ENCODE results near the gene CCL7. TPM values are rescaled to one million over a fixed set of nuclear protein-coding genes. Genes with fewer than 3 reads are reported as not detected.

The CCL7 gene
- total and polyA plus RNA-seq, 9 of the 15 experiments (the other 6 are each of a cell fraction or from before 2014, with no cell fraction given), result not detected

DNA sequence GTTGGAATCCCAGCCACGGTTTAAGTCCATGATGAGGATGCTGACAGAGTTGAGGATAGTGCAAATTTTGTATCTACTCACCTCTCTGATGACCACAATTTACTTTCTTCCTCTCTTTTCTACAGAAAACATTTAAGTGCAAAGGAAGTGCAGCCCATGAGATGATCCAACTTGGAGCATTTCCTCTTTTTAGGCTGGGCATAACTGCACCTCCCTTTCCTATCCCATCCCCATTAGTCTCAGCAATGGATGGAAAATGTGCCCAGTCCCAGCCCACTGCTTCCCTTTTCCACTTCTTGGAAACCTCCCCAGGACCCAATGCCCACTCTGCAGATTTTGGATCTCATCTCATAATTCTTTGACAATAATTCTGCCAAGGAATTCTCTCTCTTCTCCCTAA lies 32.6 kb downstream of the CCL7 start:
- H3K36me3 ChIP-seq (ENCODE audit: control insufficient read depth, insufficient read depth, low read length), result no peaks in the 10 kb centered on the region
- H3K9ac ChIP-seq (ENCODE audit: insufficient read depth in 1 of 2, low read depth in 2 of 2, low read length in 2 of 2), result no peak overlapping the region
- no peaks in the 10 kb centered on the region for H3K4me1 ChIP-seq (replicated peaks in 1 of 2; ENCODE audit: control insufficient read depth in 2 of 2, insufficient read depth in 2 of 2, low read length in 2 of 2)
- FAIRE-seq (no peak), DNase-seq (ENCODE audit: extremely low read depth in 1 of 4, low spot score in 3 of 4) (no peak), ATAC-seq (no peak)
- H3K27ac ChIP-seq (ENCODE audit: extremely low read depth, low read depth, low read length), result no peak overlapping the region
- H3K79me2 ChIP-seq (ENCODE audit: control insufficient read depth, insufficient read depth, low read length), result no peaks in the 10 kb centered on the region
- in situ Hi-C loops (cut with MboI), result loop anchor here (10.0 kb wide), 1 partner anchor 98 kb away; no protein-coding TSS in a partner anchor
- 0% methylated on average over 1 of the region's 1 CpG for WGBS (ENCODE audit: insufficient coverage, low coverage, missing lambda C conversion rate)
- TF ChIP-seq HDAC3 (IDR thresholded peaks at IDR 0.05; ENCODE audit: borderline replicate concordance, partially characterized antibody) (no peak), COPS2 (conservative IDR thresholded peaks at IDR 0.05) (no peak), CTBP1 (IDR thresholded peaks at IDR 0.05; ENCODE audit: borderline replicate concordance) (no peak), SP2 (IDR thresholded peaks at IDR 0.05; ENCODE audit: extremely low read depth, low read depth, low read length, poor library complexity, severe bottlenecking) (no peak), ZNF311 (CRISPR knock-in tag; IDR thresholded peaks at IDR 0.05) (no peak), SPI1 (IDR thresholded peaks at IDR 0.05; ENCODE audit: borderline replicate concordance, low read depth, low read length) (peak; percentile 22; the same call in 1 of the 2 replicates)
- TF ChIP-seq, protein P1, sequence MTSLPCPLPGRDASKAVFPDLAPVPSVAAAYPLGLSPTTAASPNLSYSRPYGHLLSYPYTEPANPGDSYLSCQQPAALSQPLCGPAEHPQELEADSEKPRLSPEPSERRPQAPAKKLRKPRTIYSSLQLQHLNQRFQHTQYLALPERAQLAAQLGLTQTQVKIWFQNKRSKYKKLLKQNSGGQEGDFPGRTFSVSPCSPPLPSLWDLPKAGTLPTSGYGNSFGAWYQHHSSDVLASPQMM (CRISPR knock-in tag; IDR thresholded peaks at IDR 0.05), result no peak
- no TSS peak for BruUV-seq (replicated peaks)
- ChIA-PET POLR2A (interaction anchor here (0.6 kb wide), 1 partner anchor 373 kb away, joined by 3 read pairs; no protein-coding TSS in a partner anchor), CTCF (ENCODE audit: low intra/inter-chr PET ratio) (no interaction called here)
- no peaks in the 10 kb centered on the region for H4K20me1 ChIP-seq (replicated peaks; ENCODE audit: control insufficient read depth, insufficient read depth, low read length)
- no peak overlapping the region for H3K4me2 ChIP-seq (ENCODE audit: insufficient read depth, low read length)
- H3K4me3 ChIP-seq, result no peak overlapping the region
- intact Hi-C loops (cut with micrococcal nuclease), result no loop called here
- H3K9me3 ChIP-seq (replicated peaks; ENCODE audit: control insufficient read depth, insufficient read depth, low read depth, low read length), result no peaks in the 10 kb centered on the region
- H3K9me1 ChIP-seq (ENCODE audit: control insufficient read depth, insufficient read depth, low read length), result no peaks in the 10 kb centered on the region
- no peak overlapping the region for H2AFZ ChIP-seq (ENCODE audit: low read depth, low read length)
- peaks cover 0 to 4% of the 10 kb centered on the region in 2 experiments; a peak in 2 of 5 replicates for H3K27me3 ChIP-seq (ENCODE audit: control insufficient read depth in 2 of 2, insufficient read depth in 2 of 2, low read length in 2 of 2)
